HepG2 (cell line): ENCODE results near the gene SMKR1. TPM values are rescaled to one million over a fixed set of nuclear protein-coding genes. Genes with fewer than 3 reads are reported as not detected.

Source experiments
- FOXP1 ChIP-seq, 2 experiments: fragments of 450-650 bp in 1 of 2; IDR thresholded peaks; 2 replicates each; pipeline ENCODE4 v1.6.1; 2017 to 2018; ENCODE audit warnings: antibody characterized with exemption in 1 of 2
- MBNL3 ChIP-seq: fragments of 250-450 bp; sonication (Bioruptor Pico); conservative IDR thresholded peaks from 2 replicates; pipeline ENCODE4 v1.8.0; 2022; ENCODE audit warnings: mild to moderate bottlenecking, inconsistent platforms
- RARG ChIP-seq: sonication (generic); formaldehyde crosslinking; IDR thresholded peaks from 2 replicates; pipeline ENCODE4 v1.4.0; 2020; ENCODE audit warnings: low read depth, mild to moderate bottlenecking, missing genetic modification reagents
- SCMH1 ChIP-seq: sonication (generic); formaldehyde crosslinking; IDR thresholded peaks from 2 replicates; pipeline ENCODE4 v1.9.0; 2021; ENCODE audit warnings: missing genetic modification reagents, mild to moderate bottlenecking, borderline replicate concordance
- ZNF430 ChIP-seq: sonication (generic); formaldehyde crosslinking; IDR thresholded peaks from 2 replicates; pipeline ENCODE4 v1.9.0; 2021; ENCODE audit warnings: mild to moderate bottlenecking, missing genetic modification reagents
- ZNF609 ChIP-seq: sonication (generic); formaldehyde crosslinking; IDR thresholded peaks from 2 replicates; pipeline ENCODE4 v1.4.0; 2020; ENCODE audit warnings: mild to moderate bottlenecking, missing genetic modification reagents, borderline replicate concordance
- ZNF619 ChIP-seq: sonication (generic); formaldehyde crosslinking; IDR thresholded peaks from 2 replicates; pipeline ENCODE4 v1.4.0; 2020; ENCODE audit warnings: mild to moderate bottlenecking, missing genetic modification reagents
- polyA plus RNA-seq, 8 experiments: library from polyadenylated mRNA; depleted of rRNA in 3 of 8; stranded (reverse) in 7 of 8; unstranded in 1 of 8; fragments of >200 nt; fragmentation: Illumina TruSeq in 4 of 8; extraction: Trizol in 4 of 8; gene quantifications; 2 replicates each; pipeline versions ENCODE4 v1.2.1 to v1.2.3, GENCODE V29; 2011 to 2016; ENCODE audit warnings: low read depth in 4 of 8, missing spikeins in 1 of 8, mixed read lengths in 1 of 8; ENCODE audit not compliant: insufficient read depth in 1 of 8
- total RNA-seq, 5 experiments: library from RNA; depleted of rRNA; stranded (reverse); fragments of >200 nt; fragmentation: Illumina TruSeq; extraction: Trizol; gene quantifications; 2 replicates each; pipeline ENCODE4 v1.2.3, GENCODE V29; 2016; ENCODE audit warnings: low read depth in 1 of 5
- TF ChIP-seq, protein P1 (sequence below): sonication (generic); formaldehyde crosslinking; IDR thresholded peaks from 2 replicates; pipeline ENCODE4 v1.5.0; 2020; ENCODE audit warnings: mild to moderate bottlenecking, missing genetic modification reagents

The SMKR1 gene
- total and polyA plus RNA-seq, 2 of the 13 experiments (the other 11 are each of a cell fraction or from before 2014, with no cell fraction given) = 0.07 TPM; not detected in 1

GRCh38 chr7:129468087-129468486 is 34.2 kb upstream of the SMKR1 start (continued):
- TF ChIP-seq ZNF430 (CRISPR knock-in tag) (no peak), RARG (CRISPR knock-in tag) (no peak), ZNF609 (CRISPR knock-in tag) (no peak), ZNF619 (CRISPR knock-in tag) (no peak), MBNL3 (CRISPR knock-in tag) (no peak), FOXP1 (IDR thresholded peaks at IDR 0.05) (no peak), FOXP1 (CRISPR knock-in tag; IDR thresholded peaks at IDR 0.05) (no peak), SCMH1 (CRISPR knock-in tag) (no peak)
- TF ChIP-seq, protein P1, sequence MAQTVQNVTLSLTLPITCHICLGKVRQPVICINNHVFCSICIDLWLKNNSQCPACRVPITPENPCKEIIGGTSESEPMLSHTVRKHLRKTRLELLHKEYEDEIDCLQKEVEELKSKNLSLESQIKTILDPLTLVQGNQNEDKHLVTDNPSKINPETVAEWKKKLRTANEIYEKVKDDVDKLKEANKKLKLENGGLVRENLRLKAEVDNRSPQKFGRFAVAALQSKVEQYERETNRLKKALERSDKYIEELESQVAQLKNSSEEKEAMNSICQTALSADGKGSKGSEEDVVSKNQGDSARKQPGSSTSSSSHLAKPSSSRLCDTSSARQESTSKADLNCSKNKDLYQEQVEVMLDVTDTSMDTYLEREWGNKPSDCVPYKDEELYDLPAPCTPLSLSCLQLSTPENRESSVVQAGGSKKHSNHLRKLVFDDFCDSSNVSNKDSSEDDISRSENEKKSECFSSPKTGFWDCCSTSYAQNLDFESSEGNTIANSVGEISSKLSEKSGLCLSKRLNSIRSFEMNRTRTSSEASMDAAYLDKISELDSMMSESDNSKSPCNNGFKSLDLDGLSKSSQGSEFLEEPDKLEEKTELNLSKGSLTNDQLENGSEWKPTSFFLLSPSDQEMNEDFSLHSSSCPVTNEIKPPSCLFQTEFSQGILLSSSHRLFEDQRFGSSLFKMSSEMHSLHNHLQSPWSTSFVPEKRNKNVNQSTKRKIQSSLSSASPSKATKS (CRISPR knock-in tag) = no peak
